SH-SY5Y (cell line): ENCODE results near the gene CCDC85C.

Source experiments
- GATA2 ChIP-seq: IDR thresholded peaks from 2 replicates; pipeline ENCODE4 v1.6.1; 2011; ENCODE audit warnings: mild to moderate bottlenecking, low read depth, low read length
- GATA3 ChIP-seq: IDR thresholded peaks from 2 replicates; pipeline ENCODE4 v1.6.1; 2011; ENCODE audit warnings: low read depth, mild to moderate bottlenecking, low read length, moderate library complexity

- TF ChIP-seq GATA3 (no peak), GATA2 (no peak)
Measured at GRCh38 chr14:99522025-99522401, 82.0 kb downstream of the CCDC85C start.
